ENCODE data around the gene VPS9D1. TPM values are rescaled to one million over a fixed set of nuclear protein-coding genes. Genes with fewer than 3 reads are reported as not detected.

The VPS9D1 gene, protein sequence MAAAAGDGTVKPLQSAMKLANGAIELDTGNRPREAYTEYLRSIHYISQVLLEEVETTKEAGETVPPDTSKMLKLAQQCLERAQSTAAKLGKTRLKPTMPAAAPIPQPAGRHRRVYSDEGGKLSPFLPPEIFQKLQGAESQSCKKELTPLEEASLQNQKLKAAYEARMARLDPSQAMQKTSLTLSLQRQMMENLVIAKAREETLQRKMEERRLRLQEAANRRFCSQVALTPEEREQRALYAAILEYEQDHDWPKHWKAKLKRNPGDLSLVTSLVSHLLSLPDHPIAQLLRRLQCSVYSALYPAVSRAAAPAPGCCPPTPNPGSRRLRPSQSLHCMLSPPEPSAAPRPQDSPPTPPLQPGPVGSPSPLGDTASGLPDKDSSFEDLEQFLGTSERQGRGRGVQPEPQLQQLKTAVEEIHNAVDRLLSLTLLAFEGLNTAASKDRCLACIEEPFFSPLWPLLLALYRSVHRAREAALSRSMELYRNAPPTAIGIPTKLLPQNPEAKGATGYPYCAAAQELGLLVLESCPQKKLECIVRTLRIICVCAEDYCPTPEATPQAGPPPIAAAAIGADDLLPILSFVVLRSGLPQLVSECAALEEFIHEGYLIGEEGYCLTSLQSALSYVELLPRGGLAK
- total RNA-seq = 6.8 and 7.7 TPM in 2 replicates

DNA sequence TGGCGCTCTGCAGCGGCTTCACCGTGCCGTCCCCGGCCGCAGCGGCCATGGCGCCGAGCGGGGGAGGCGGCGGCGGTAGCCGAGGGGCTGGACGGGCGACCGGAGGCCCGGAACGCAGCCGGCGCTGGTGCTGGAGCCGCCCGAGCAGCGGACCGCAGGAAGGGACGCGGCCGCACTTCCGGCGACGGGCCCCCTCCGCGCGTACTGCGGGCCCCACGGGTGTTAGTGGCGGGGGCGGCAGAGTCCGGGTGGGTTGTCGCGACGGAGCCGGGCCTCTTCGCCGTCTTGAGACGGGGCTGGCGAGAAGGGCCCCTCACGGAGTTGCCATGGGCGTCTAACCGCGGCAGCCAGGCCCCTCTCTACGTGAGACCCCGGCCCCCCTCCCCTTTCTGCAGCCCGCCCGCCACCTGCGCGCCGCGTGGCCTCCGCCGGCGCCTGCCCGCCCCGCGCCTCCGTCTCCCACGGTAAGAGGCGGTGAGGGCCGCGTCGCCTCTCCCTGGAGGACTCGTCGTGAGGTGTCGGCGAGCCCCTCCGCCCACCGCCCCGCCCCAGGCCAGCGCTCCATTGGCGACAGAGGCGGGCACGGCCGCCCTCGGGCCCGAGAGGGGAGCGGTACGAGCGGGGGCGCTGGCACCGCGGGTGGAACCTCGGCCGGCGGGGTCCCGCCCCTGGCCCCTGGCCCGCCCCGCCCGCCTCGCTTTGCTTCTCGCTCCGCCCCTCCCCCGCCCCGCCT lies at the start of gene VPS9D1, which contains the start of gene ZNF276:
TSS of gene VPS9D1 (minus strand) at position 86 of the 733 bp plus-strand sequence. CDS start at position 49, 37 bp downstream.
TSS of gene ZNF276 (plus strand) at position 725 of the 733 bp plus-strand sequence. CDS start 104 bp downstream, outside the sequence.

DNA sequence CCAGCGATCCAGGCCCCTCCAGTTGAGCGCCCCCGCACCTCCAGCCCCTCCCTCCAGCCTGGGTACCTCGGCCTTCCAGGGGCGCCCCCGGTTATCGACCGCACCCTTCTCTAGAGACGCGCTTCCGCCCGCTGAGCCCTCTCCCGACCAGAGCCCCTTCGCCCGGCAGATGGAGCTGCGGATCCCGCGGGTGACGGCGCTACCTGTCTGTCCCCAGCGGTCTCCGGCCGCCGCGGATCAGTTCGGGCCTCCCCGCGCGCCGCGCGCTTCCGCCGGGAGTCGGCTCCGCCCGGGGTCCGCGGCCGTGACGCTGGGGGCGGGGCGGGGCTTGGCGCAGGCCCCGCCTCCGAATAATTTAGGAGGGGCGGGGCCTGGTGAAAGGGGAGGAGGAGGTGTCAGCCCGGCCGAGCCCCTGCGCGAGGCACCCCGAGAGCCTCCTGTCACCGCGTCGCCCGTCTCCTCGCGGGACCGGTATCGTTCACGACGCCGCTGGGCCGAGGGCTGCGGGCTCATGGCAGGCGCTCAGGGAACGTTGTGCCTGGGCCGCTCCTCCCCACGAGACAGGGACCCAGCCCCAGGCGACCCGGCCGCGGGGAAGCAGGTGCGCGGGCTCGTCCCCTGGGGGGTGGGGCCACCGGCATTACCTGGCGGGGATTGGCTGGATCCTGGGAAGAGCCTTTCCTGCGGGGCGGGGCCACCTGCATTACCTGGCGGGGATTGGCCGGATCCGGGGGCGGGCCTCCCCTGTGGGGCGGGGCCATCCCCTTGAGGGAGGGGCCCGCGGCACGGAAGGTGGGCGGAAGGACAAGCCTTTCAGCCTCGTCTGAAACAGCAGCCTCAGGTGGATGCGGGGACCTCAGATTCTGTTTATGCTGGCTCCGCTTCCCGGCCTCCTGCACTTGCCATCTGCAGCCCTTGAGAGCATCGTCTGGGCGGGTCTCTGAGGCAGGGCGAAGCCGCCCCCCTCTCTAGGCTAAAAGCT lies 19.0 kb downstream of the VPS9D1 start, which contains the start of gene SPATA2L:
TSS of gene SPATA2L (minus strand) at position 281 of the 982 bp plus-strand sequence. CDS start 473 bp downstream, outside the sequence.

DNA sequence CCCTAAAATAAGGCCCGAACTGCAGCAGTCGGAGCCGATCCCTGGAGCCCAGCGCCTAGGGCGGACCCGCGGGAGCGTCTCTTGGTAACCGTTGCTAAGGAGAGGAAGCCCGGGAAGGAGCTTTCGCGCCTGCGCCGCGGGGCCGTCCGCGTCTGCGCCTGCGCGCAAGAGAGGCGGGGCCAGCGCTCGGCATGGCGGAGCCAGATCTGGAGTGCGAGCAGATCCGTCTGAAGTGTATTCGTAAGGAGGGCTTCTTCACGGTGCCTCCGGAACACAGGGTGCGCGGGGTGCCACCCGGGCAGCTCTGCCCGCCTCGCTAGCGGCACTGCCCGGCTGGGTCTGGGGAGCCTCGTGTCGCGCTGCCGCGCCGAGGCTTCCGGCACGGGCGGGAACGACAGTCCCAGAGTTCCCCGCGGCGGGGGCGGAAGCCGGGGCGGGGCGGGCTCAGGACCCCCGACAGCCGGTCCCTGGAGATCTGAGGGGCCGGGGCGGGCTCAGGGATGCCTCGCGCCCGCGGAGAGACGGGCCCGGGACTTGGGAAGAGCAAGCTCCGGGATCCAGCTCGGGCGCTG lies 34.1 kb downstream of the VPS9D1 start, which contains the start of gene CDK10:
TSS of gene CDK10 (plus strand) at position 170 of the 572 bp plus-strand sequence. CDS start at position 192, 22 bp downstream.

DNA sequence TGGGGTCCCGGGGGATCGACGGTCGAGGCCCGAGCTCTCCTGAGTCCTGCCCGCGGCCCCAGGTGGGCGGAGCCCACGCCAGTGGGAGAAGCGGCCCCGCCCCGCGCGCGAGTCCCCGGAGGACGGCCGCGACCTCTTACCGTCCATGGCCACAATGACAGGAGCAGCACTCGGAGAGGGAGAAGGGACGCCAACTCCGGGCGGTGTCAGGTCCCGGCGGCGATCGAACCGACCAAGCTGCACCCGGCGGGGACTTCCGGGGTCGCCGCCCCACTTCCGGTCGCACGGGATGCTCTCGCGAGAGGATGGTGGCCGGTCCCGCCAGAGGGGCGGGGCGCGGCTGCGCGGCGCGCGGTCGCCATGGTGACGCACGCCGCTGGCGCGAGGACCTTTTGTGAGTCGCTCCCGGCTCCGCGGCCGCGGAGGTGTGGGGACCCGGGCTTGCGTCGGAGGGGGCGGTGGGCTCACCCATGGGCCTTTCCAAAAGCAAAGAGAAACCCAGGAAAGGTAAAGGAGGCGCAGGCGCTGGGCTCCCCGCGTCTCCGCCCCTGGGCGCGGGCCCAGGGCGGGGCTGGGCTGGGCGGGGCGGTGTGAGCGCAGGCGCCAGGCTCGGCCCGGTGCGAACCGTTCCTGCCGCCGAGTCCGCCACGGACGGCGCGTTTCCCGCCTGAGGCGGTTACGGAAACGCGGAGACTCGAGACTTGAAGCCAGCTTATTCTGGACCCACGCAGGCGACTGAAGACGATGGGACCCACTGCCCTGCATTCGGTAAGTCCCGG lies 63.1 kb downstream of the VPS9D1 start, which contains the start of the genes CHMP1A and SPATA33:
TSS of gene CHMP1A (minus strand) at position 267 of the 779 bp plus-strand sequence. CDS start at position 147, 120 bp downstream.
TSS of gene SPATA33 (plus strand) at position 395 of the 779 bp plus-strand sequence. CDS start at position 471, 76 bp downstream.

Other genes with a start within 250 kb of the VPS9D1 start
- gene ANKRD11, start 230.3 kb downstream of the VPS9D1 start, total RNA-seq = 63.9 and 84.5 TPM in 2 replicates
- gene SPG7, start 212.5 kb downstream of the VPS9D1 start, total RNA-seq = 86.7 and 119 TPM in 2 replicates
- 2,094 and 3,716 TPM in 2 replicates for gene RPL13, start 160.2 kb downstream of the VPS9D1 start, total RNA-seq
- 12.1 and 29.9 TPM in 2 replicates for gene CPNE7, start 145.1 kb downstream of the VPS9D1 start, total RNA-seq
- not detected in 2 replicates for gene DPEP1, start 107.3 kb downstream of the VPS9D1 start, total RNA-seq
- 107 and 114 TPM in 2 replicates for gene CHMP1A, start 63.2 kb downstream of the VPS9D1 start, total RNA-seq
- gene SPATA33, start 63.1 kb downstream of the VPS9D1 start, total RNA-seq = 2.6 and 2.9 TPM in 2 replicates
- 32.3 and 33.8 TPM in 2 replicates for gene CDK10, start 34.2 kb downstream of the VPS9D1 start, total RNA-seq
- gene SPATA2L, start 19.2 kb downstream of the VPS9D1 start, total RNA-seq = 9.6 and 11.5 TPM in 2 replicates
- 8.8 and 16.2 TPM in 2 replicates for gene ZNF276, start 639 bp upstream of the VPS9D1 start, total RNA-seq
- 17.3 and 35.8 TPM in 2 replicates for gene FANCA, start 95.7 kb upstream of the VPS9D1 start, total RNA-seq
- 2.6 and 3.9 TPM in 2 replicates for gene SPIRE2, start 107.6 kb upstream of the VPS9D1 start, total RNA-seq
- 159 and 180 TPM in 2 replicates for gene TCF25, start 152.7 kb upstream of the VPS9D1 start, total RNA-seq
- 3.3 TPM in 2 replicates for gene MC1R, start 198.0 kb upstream of the VPS9D1 start, total RNA-seq
- gene TUBB3, start 202.4 kb upstream of the VPS9D1 start, total RNA-seq = 248 and 348 TPM in 2 replicates
- 49.6 and 51.6 TPM in 2 replicates for gene DEF8, start 227.9 kb upstream of the VPS9D1 start, total RNA-seq